ENCODE results near the gene NEURL3.
"Not testable (repeated sequence)": the region's sequence is repeated elsewhere in the genome, so short reads cannot be mapped to it uniquely, and the experiment has no call there.

NEURL3 gene

GRCh38 chr2:96501886-96502810 is 3.0 kb downstream of the NEURL3 start:
- no peak overlapping the region for H3K27ac ChIP-seq
- POLR2A ChIA-PET (ENCODE audit: low non-redundant PET) = no interaction called here
- CTCF ChIA-PET = no interaction called here
- TF ChIP-seq, protein P1, sequence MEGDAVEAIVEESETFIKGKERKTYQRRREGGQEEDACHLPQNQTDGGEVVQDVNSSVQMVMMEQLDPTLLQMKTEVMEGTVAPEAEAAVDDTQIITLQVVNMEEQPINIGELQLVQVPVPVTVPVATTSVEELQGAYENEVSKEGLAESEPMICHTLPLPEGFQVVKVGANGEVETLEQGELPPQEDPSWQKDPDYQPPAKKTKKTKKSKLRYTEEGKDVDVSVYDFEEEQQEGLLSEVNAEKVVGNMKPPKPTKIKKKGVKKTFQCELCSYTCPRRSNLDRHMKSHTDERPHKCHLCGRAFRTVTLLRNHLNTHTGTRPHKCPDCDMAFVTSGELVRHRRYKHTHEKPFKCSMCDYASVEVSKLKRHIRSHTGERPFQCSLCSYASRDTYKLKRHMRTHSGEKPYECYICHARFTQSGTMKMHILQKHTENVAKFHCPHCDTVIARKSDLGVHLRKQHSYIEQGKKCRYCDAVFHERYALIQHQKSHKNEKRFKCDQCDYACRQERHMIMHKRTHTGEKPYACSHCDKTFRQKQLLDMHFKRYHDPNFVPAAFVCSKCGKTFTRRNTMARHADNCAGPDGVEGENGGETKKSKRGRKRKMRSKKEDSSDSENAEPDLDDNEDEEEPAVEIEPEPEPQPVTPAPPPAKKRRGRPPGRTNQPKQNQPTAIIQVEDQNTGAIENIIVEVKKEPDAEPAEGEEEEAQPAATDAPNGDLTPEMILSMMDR (conservative IDR thresholded peaks at IDR 0.05; ENCODE audit: low read depth) = no peak
- no peak for DNase-seq (ENCODE audit: low spot score)

DNA sequence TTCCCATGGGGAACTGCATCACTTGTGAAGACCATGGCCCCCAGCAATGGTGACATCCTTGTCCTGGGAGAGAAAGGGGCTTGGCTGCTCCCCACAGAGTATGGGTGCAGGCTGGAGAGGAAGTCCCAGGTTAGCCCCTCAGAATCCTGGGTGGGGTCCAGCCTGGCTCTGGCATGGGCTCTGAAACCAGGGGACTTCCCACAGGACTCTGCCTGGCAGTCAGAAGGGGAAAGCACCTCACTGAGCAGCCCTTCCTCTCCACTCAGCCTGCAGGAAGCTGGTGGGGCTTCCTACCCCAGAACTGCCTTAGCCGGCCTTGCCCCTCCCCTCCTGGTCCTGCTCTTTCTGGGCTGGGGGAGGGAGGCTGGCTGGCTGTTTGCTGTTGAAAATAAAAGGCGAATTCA is 3.7 kb downstream of the NEURL3 start:
- no peak for DNase-seq (ENCODE audit: low spot score)
- ChIA-PET POLR2A (ENCODE audit: low non-redundant PET) (no interaction called here), CTCF (no interaction called here)
- TF ChIP-seq, protein P1 (conservative IDR thresholded peaks at IDR 0.05; ENCODE audit: low read depth) = no peak
- H3K27ac ChIP-seq = no peak overlapping the region

GRCh38 chr2:96500385-96501066 is 4.6 kb downstream of the NEURL3 start:
- no peak overlapping the region for H3K27ac ChIP-seq
- TF ChIP-seq, protein P1 (conservative IDR thresholded peaks at IDR 0.05; ENCODE audit: low read depth) = no peak
- ChIA-PET CTCF (interaction anchor here (1.0 kb wide), 1 partner anchor 9 kb away, joined by 5 read pairs; no protein-coding TSS in a partner anchor), POLR2A (ENCODE audit: low non-redundant PET) (no interaction called here)
- no peak for DNase-seq (ENCODE audit: low spot score)

GRCh38 chr2:96499061-96499960 is 5.8 kb downstream of the NEURL3 start:
- no peak for DNase-seq (ENCODE audit: low spot score)
- TF ChIP-seq, protein P1 (conservative IDR thresholded peaks at IDR 0.05; ENCODE audit: low read depth) = no peak
- no peak overlapping the region for H3K27ac ChIP-seq
- CTCF ChIA-PET = interaction anchor here (0.7 to 1.0 kb wide), 2 partner anchors 10 to 51 kb away, joined by 3 to 5 read pairs; no protein-coding TSS in a partner anchor
- POLR2A ChIA-PET (ENCODE audit: low non-redundant PET) = no interaction called here

GRCh38 chr2:96498611-96499010 is 6.5 kb downstream of the NEURL3 start:
- H3K27ac ChIP-seq; DNase-seq (ENCODE audit: low spot score); POLR2A ChIA-PET (ENCODE audit: low non-redundant PET): not testable (repeated sequence)
- CTCF ChIA-PET = interaction anchor here (0.7 kb wide), 1 partner anchor 50 kb away, joined by 3 read pairs; no protein-coding TSS in a partner anchor

DNA sequence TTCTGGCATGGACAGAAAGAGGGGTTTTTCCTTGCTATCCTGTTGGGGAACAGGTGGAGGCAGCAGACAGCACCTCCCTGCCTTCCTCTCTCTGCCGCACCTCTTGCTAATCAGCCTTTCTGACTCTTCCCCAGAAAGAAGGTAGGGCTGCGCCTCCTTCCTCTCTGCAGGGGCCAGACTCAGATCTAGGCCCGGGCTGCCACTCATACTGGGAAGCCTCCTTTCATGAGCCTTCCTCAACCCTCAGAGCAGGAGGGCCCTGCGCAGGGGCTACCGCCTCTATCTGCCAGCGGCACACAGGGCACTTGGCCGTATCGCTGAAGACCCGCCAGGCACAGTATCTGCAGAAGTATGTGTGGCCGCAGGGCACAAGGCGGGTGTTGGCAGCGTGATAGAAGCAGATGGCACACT is 7.1 kb downstream of the NEURL3 start:
- H3K27ac ChIP-seq = no peak overlapping the region
- POLR2A ChIA-PET (ENCODE audit: low non-redundant PET) = no interaction called here
- TF ChIP-seq, protein P1 (conservative IDR thresholded peaks at IDR 0.05; ENCODE audit: low read depth) = no peak
- CTCF ChIA-PET = no interaction called here
- no peak for DNase-seq (ENCODE audit: low spot score)
